ENCODE measurements around the gene VPREB3.

DNA sequence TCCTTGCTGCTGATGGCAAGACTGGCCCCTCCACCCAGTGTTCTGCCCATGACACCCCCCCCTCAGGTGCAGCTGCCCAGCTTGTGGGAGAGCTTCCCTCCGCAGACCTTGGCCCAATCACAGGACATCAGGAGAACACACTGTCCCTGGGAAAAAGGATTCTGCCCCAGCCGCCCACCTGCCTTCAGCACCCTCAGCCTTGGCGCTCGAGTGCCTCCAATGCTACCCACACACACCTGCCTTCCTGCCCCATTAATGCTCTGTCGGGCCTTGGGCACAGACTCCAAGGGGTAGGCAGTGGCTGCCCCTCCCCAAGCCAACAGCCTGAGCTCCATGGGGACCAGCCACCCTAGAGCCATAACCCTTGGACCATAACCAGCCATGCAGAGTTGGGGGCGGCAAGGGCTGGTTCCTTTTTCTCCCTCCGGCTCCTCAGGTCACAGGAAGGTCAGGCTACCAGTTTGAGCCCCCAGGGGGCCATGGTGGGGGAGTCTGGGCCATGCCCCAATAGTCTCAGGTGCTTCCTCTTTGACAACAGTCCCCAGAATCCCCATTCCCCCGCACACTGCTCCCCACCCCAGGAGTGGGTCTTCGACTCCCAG lies 2.0 kb downstream of the VPREB3 start:
- TF ChIP-seq, protein P1, sequence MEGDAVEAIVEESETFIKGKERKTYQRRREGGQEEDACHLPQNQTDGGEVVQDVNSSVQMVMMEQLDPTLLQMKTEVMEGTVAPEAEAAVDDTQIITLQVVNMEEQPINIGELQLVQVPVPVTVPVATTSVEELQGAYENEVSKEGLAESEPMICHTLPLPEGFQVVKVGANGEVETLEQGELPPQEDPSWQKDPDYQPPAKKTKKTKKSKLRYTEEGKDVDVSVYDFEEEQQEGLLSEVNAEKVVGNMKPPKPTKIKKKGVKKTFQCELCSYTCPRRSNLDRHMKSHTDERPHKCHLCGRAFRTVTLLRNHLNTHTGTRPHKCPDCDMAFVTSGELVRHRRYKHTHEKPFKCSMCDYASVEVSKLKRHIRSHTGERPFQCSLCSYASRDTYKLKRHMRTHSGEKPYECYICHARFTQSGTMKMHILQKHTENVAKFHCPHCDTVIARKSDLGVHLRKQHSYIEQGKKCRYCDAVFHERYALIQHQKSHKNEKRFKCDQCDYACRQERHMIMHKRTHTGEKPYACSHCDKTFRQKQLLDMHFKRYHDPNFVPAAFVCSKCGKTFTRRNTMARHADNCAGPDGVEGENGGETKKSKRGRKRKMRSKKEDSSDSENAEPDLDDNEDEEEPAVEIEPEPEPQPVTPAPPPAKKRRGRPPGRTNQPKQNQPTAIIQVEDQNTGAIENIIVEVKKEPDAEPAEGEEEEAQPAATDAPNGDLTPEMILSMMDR (conservative IDR thresholded peaks at IDR 0.05), result no peak
- no peak for TF ChIP-seq EZH2 (IDR thresholded peaks at IDR 0.05; ENCODE audit: low read depth)

All from PC-9 (cell line).